Neural cell (in vitro differentiated cells): ENCODE measurements around the gene PLAC8L1. TPM values are rescaled to one million over a fixed set of nuclear protein-coding genes. Genes with fewer than 3 reads are reported as not detected.

Experiments
- H2AFZ ChIP-seq: fragments of 200-600, 300-800 bp; sonication (generic), shearing (Covaris generic); 2 replicates; pipeline ENCODE4 v1.6.0; 2014; ENCODE audit warnings: low read depth, mild to moderate bottlenecking, antibody characterized with exemption, low read length, moderate library complexity
- H3F3A ChIP-seq: fragments of 200-600 bp; shearing (Covaris generic); 2 replicates; pipeline ENCODE4 v1.6.1; 2016; ENCODE audit warnings: mild to moderate bottlenecking, moderate library complexity, mixed read lengths, antibody characterized with exemption, low read length; ENCODE audit not compliant: insufficient read depth, poor library complexity, severe bottlenecking
- H3K27ac ChIP-seq: fragments of 200-600, 300-800 bp; sonication (generic), shearing (Covaris generic); 2 replicates; pipeline ENCODE4 v1.5.1; 2014; ENCODE audit warnings: mild to moderate bottlenecking, low read length, moderate library complexity
- H3K27me3 ChIP-seq: fragments of 300-800, 200-600 bp; sonication (generic), shearing (Covaris generic); 2 replicates; pipeline ENCODE4 v1.6.0; 2014; ENCODE audit warnings: mild to moderate bottlenecking, low read depth, low read length, moderate library complexity; ENCODE audit not compliant: insufficient read depth
- H3K36me3 ChIP-seq: fragments of 300-800, 200-600 bp; sonication (generic), shearing (Covaris generic); 2 replicates; pipeline ENCODE4 v1.5.1; 2014; ENCODE audit warnings: mild to moderate bottlenecking, antibody characterized with exemption, low read length, moderate library complexity; ENCODE audit not compliant: insufficient read depth
- H3K4me2 ChIP-seq: fragments of 300-800, 200-600 bp; sonication (generic), shearing (Covaris generic); 2 replicates; pipeline ENCODE4 v1.6.0; 2014; ENCODE audit warnings: mild to moderate bottlenecking, low read length
- H3K4me3 ChIP-seq: fragments of 300-800, 200-600 bp; sonication (generic), shearing (Covaris generic); 2 replicates; pipeline ENCODE4 v1.5.1; 2014; ENCODE audit warnings: mild to moderate bottlenecking, low read length, moderate library complexity
- H3K79me2 ChIP-seq: fragments of 200-600 bp; shearing (Covaris generic); replicated peaks from 2 replicates; pipeline ENCODE4 v1.6.0; 2014; ENCODE audit warnings: mild to moderate bottlenecking, low read length, moderate library complexity; ENCODE audit not compliant: insufficient read depth
- H3K9ac ChIP-seq: fragments of 300-800, 200-600 bp; sonication (generic), shearing (Covaris generic); 2 replicates; pipeline ENCODE4 v1.6.1; 2016; ENCODE audit warnings: mild to moderate bottlenecking, low read length, mixed read lengths
- H3K9me2 ChIP-seq: fragments of 200-600 bp; shearing (Covaris generic); 2 replicates; pipeline ENCODE4 v1.6.1; 2016; ENCODE audit warnings: mild to moderate bottlenecking, low read length, mixed read lengths; ENCODE audit not compliant: insufficient read depth
- H3K9me3 ChIP-seq: fragments of 200-600, 300-800 bp; sonication (generic), shearing (Covaris generic); 2 replicates; pipeline ENCODE4 v1.6.1; 2016; ENCODE audit warnings: mild to moderate bottlenecking, mixed run types, low read length, moderate library complexity, mixed read lengths
- H4K20me1 ChIP-seq: fragments of 200-600 bp; shearing (Covaris generic); 2 replicates; pipeline ENCODE4 v1.6.1; 2016; ENCODE audit warnings: mild to moderate bottlenecking, mixed run types; ENCODE audit not compliant: insufficient read depth
- EP300 ChIP-seq: fragments of 450-650 bp; conservative IDR thresholded peaks from 2 replicates; pipeline ENCODE4 v1.6.1; 2014; ENCODE audit warnings: antibody characterized with exemption, mild to moderate bottlenecking, moderate library complexity; ENCODE audit not compliant: poor library complexity, severe bottlenecking
- EZH2 ChIP-seq: fragments of 200-600, 300-800 bp; shearing (Covaris generic), sonication (generic); IDR thresholded peaks from 2 replicates; pipeline ENCODE4 v1.6.1; 2014; ENCODE audit warnings: antibody characterized with exemption, low read length, borderline replicate concordance, mild to moderate bottlenecking; ENCODE audit not compliant: insufficient read depth, poor library complexity, severe bottlenecking
- MXI1 ChIP-seq: fragments of 450-650 bp; conservative IDR thresholded peaks from 2 replicates; pipeline ENCODE4 v1.6.1; 2014; ENCODE audit warnings: antibody characterized with exemption, mild to moderate bottlenecking; ENCODE audit not compliant: poor library complexity, severe bottlenecking
- POLR2AphosphoS5 ChIP-seq: IDR thresholded peaks from 2 replicates; pipeline ENCODE4 v1.6.1; 2012
- RAD21 ChIP-seq: fragments of 450-650 bp; conservative IDR thresholded peaks from 2 replicates; pipeline ENCODE4 v1.6.1; 2014; ENCODE audit warnings: antibody characterized with exemption, mild to moderate bottlenecking, moderate library complexity
- SMC3 ChIP-seq: fragments of 450-650 bp; conservative IDR thresholded peaks from 2 replicates; pipeline ENCODE4 v1.6.1; 2014; ENCODE audit warnings: antibody characterized with exemption, mild to moderate bottlenecking, moderate library complexity; ENCODE audit not compliant: poor library complexity
- TAF1 ChIP-seq: IDR thresholded peaks from 2 replicates; pipeline ENCODE4 v1.6.1; 2012; ENCODE audit warnings: low read depth
- polyA plus RNA-seq: library from polyadenylated mRNA; depleted of rRNA; stranded (reverse); fragments of >200 nt; gene quantifications from 2 replicates; pipeline ENCODE4 v1.2.3, GENCODE V29; 2014
- TF ChIP-seq, protein P1 (sequence below): fragments of 450-650 bp; IDR thresholded peaks from 2 replicates; pipeline ENCODE4 v1.5.1; 2014; ENCODE audit warnings: antibody characterized with exemption, mild to moderate bottlenecking, moderate library complexity; ENCODE audit not compliant: poor library complexity, severe bottlenecking
- TF ChIP-seq, protein P2 (sequence below): IDR thresholded peaks from 2 replicates; pipeline ENCODE4 v1.6.1; 2012; ENCODE audit warnings: borderline replicate concordance

PLAC8L1 gene
- polyA plus RNA-seq, 1 donor from 2014 or later = 0.93 TPM

DNA sequence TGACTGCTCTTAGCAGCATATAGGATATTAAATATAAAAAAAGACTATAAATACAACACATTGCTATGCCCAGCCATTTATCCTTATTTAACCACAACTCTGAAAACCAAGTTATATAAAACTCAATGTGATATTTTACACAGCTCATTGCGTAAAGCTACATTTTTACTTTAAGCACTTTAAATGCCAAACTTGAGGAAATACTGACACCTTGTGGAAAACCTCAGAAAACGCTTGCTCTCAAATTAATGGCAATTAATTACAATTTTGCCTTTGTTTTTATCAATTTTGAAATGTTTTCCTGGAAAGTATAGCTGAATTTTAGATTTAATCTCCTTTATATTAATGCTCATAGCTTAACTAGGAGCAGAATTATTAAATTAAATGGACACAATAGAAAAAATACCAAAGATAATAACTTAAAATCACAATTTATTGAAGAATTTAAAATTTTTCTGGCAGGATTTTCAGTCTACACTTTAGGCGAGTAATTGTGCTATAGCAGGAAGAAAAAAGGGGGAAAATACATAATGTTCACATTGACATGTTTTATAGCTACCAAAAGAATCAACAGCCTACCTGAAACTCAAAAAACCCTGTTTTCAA lies 25.2 kb upstream of the PLAC8L1 start:
- Histone ChIP-seq H3K4me3 (no peak overlapping the region), H3K4me2 (no peak overlapping the region), H4K20me1 (no peaks in the 10 kb centered on the region), H2AFZ (no peak overlapping the region), H3K79me2 (no peaks in the 10 kb centered on the region), H3K9me3 (no peaks in the 10 kb centered on the region), H3K9me2 (no peaks in the 10 kb centered on the region), H3K27ac (no peak overlapping the region), H3K9ac (no peak overlapping the region), H3F3A (no peaks in the 10 kb centered on the region), H3K27me3 (no peaks in the 10 kb centered on the region), H3K36me3 (peaks cover 10% of the 10 kb centered on the region)
- TF ChIP-seq SMC3 (peak; percentile 88), RAD21 (peak; percentile 89), EP300 (no peak)
- TF ChIP-seq, protein P1, sequence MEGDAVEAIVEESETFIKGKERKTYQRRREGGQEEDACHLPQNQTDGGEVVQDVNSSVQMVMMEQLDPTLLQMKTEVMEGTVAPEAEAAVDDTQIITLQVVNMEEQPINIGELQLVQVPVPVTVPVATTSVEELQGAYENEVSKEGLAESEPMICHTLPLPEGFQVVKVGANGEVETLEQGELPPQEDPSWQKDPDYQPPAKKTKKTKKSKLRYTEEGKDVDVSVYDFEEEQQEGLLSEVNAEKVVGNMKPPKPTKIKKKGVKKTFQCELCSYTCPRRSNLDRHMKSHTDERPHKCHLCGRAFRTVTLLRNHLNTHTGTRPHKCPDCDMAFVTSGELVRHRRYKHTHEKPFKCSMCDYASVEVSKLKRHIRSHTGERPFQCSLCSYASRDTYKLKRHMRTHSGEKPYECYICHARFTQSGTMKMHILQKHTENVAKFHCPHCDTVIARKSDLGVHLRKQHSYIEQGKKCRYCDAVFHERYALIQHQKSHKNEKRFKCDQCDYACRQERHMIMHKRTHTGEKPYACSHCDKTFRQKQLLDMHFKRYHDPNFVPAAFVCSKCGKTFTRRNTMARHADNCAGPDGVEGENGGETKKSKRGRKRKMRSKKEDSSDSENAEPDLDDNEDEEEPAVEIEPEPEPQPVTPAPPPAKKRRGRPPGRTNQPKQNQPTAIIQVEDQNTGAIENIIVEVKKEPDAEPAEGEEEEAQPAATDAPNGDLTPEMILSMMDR = peak; percentile 84

DNA sequence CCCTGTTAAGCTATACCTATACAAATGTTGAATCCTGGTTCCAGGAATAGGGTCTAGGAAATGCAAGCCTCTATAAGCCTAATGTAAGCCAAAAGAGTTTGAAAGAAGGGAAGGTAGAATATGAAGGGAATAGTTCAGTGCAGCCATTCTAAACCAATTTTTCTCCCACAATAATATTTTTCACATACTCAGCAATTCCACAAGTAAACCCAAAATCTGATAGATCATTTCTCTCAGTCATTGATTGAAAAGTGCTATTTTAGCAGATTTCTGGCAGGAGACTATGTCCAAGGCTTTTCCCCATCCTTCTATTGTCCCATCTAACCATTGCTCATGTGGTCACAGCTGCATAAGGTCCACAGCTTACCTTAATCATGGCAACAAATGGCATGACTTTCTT lies 20.7 kb upstream of the PLAC8L1 start:
- TF ChIP-seq SMC3 (no peak), RAD21 (no peak), EZH2 (no peak), MXI1 (no peak), EP300 (no peak), TAF1 (no peak), POLR2AphosphoS5 (no peak)
- TF ChIP-seq, protein P2, sequence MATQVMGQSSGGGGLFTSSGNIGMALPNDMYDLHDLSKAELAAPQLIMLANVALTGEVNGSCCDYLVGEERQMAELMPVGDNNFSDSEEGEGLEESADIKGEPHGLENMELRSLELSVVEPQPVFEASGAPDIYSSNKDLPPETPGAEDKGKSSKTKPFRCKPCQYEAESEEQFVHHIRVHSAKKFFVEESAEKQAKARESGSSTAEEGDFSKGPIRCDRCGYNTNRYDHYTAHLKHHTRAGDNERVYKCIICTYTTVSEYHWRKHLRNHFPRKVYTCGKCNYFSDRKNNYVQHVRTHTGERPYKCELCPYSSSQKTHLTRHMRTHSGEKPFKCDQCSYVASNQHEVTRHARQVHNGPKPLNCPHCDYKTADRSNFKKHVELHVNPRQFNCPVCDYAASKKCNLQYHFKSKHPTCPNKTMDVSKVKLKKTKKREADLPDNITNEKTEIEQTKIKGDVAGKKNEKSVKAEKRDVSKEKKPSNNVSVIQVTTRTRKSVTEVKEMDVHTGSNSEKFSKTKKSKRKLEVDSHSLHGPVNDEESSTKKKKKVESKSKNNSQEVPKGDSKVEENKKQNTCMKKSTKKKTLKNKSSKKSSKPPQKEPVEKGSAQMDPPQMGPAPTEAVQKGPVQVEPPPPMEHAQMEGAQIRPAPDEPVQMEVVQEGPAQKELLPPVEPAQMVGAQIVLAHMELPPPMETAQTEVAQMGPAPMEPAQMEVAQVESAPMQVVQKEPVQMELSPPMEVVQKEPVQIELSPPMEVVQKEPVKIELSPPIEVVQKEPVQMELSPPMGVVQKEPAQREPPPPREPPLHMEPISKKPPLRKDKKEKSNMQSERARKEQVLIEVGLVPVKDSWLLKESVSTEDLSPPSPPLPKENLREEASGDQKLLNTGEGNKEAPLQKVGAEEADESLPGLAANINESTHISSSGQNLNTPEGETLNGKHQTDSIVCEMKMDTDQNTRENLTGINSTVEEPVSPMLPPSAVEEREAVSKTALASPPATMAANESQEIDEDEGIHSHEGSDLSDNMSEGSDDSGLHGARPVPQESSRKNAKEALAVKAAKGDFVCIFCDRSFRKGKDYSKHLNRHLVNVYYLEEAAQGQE = no peak
- TF ChIP-seq, protein P1 = no peak
- Histone ChIP-seq H3F3A (no peaks in the 10 kb centered on the region), H3K36me3 (peaks cover 10% of the 10 kb centered on the region), H3K4me3 (no peak overlapping the region), H3K9me3 (no peaks in the 10 kb centered on the region), H3K9me2 (no peaks in the 10 kb centered on the region), H3K9ac (no peak overlapping the region), H2AFZ (no peak overlapping the region), H3K79me2 (no peaks in the 10 kb centered on the region), H4K20me1 (no peaks in the 10 kb centered on the region), H3K4me2 (no peak overlapping the region), H3K27ac (no peak overlapping the region), H3K27me3 (no peaks in the 10 kb centered on the region)
